8988T (cell line): ENCODE data around the gene SERPINE2.
A peak's percentile ranks its signal among the peaks of the same experiment; 100 is the strongest.

ENCODE experiments used
- DNase-seq: peaks from one replicate; pipeline ENCODE4 v3.0.0; 2011

The SERPINE2 gene

GRCh38 chr2:224042191-224042696, 3.2 kb upstream of the SERPINE2 start:
- no peak for DNase-seq

- no peak for DNase-seq
These were observed 2.5 kb upstream of the SERPINE2 start for GRCh38 chr2:224041554-224041953.

- DNase-seq: no peak
These were observed 1.7 kb upstream of the SERPINE2 start for GRCh38 chr2:224040753-224041152.

GRCh38 chr2:224039770-224040440, 819 bp upstream of the SERPINE2 start:
- DNase-seq: no peak

- no peak for DNase-seq
These were observed 331 bp downstream of the SERPINE2 start for GRCh38 chr2:224038830-224039079.

GRCh38 chr2:224038049-224038829, 847 bp downstream of the SERPINE2 start:
- DNase-seq: peak; percentile 65

GRCh38 chr2:224036731-224037361, 2.2 kb downstream of the SERPINE2 start:
- DNase-seq: no peak

- no peak for DNase-seq
These were observed 5.1 kb downstream of the SERPINE2 start for GRCh38 chr2:224034017-224034416.

- no peak for DNase-seq
These were observed 5.5 kb downstream of the SERPINE2 start for GRCh38 chr2:224033601-224034000.

GRCh38 chr2:224032283-224032682, 6.8 kb downstream of the SERPINE2 start:
- no peak for DNase-seq

GRCh38 chr2:224031358-224031970, 7.6 kb downstream of the SERPINE2 start:
- no peak for DNase-seq

GRCh38 chr2:224030786-224031185, 8.3 kb downstream of the SERPINE2 start:
- no peak for DNase-seq

GRCh38 chr2:224029876-224030275, 9.2 kb downstream of the SERPINE2 start:
- DNase-seq: no peak

- no peak for DNase-seq
These were observed 11.2 kb downstream of the SERPINE2 start for GRCh38 chr2:224027931-224028330.

GRCh38 chr2:224027070-224027469, 12.0 kb downstream of the SERPINE2 start:
- DNase-seq: no peak

- DNase-seq: no peak
These were observed 13.2 kb downstream of the SERPINE2 start for GRCh38 chr2:224025874-224026273.

GRCh38 chr2:224024270-224024669, 14.8 kb downstream of the SERPINE2 start:
- no peak for DNase-seq

- DNase-seq: no peak
These were observed 15.9 kb downstream of the SERPINE2 start for GRCh38 chr2:224023188-224023587.

- no peak for DNase-seq
These were observed 16.6 kb downstream of the SERPINE2 start for GRCh38 chr2:224022486-224022885.

GRCh38 chr2:224020523-224020922, 18.6 kb downstream of the SERPINE2 start:
- DNase-seq: no peak

- no peak for DNase-seq
These were observed 21.1 kb downstream of the SERPINE2 start for GRCh38 chr2:224017957-224018356.

GRCh38 chr2:224016963-224017362, 22.1 kb downstream of the SERPINE2 start:
- no peak for DNase-seq

- no peak for DNase-seq
These were observed 24.8 kb downstream of the SERPINE2 start for GRCh38 chr2:224014336-224014735.

- DNase-seq: no peak
These were observed 27.2 kb downstream of the SERPINE2 start for GRCh38 chr2:224011837-224012236.
